Renal cortex interstitium (tissue), 11 donors: Measurements from ENCODE around the gene VWC2. TPM values are rescaled to one million over a fixed set of nuclear protein-coding genes. Genes with fewer than 3 reads are reported as not detected.

ENCODE experiments used
- DNase-seq, 11 donors: peaks; one replicate each; pipeline ENCODE4 v3.0.0-alpha.2; 2013; ENCODE audit warnings: low read depth in 9 of 11, low spot score in 4 of 11; ENCODE audit errors: extremely low read depth in 1 of 11
- polyA plus RNA-seq, 3 donors: library from polyadenylated mRNA; unstranded; fragments of 120-200 nt; gene quantifications; one replicate each; pipeline ENCODE4 v1.2.1, GENCODE V29; 2013; ENCODE audit not compliant: insufficient read length in 3 of 3

The VWC2 gene
- polyA plus RNA-seq, 3 donors: 0.65 to 1.1 (median 1.0) TPM

GRCh38 chr7:49885593-49886285 is 112.3 kb downstream of the VWC2 start:
- DNase-seq: no peak

- no peak for DNase-seq
Observed at GRCh38 chr7:49892481-49892880, 119.0 kb downstream of the VWC2 start.

GRCh38 chr7:49893131-49893530 is 119.7 kb downstream of the VWC2 start:
- DNase-seq: no peak

GRCh38 chr7:49894543-49894942 is 121.1 kb downstream of the VWC2 start:
- no peak for DNase-seq

GRCh38 chr7:49911909-49912308 is 138.5 kb downstream of the VWC2 start:
- DNase-seq: no peak

- no peak for DNase-seq
Observed at GRCh38 chr7:49926720-49927119, 153.3 kb downstream of the VWC2 start.

GRCh38 chr7:49927631-49928030 is 154.2 kb downstream of the VWC2 start:
- no peak for DNase-seq

GRCh38 chr7:49928787-49929186 is 155.3 kb downstream of the VWC2 start:
- DNase-seq: no peak

- no peak for DNase-seq
Observed at GRCh38 chr7:49931627-49932026, 158.2 kb downstream of the VWC2 start.

- no peak for DNase-seq
Observed at GRCh38 chr7:49937608-49938007, 164.2 kb downstream of the VWC2 start.
